NCI-H82 (cell line): ENCODE measurements around the gene ZNF41.
"Not testable (repeated sequence)": the region's sequence is repeated elsewhere in the genome, so short reads cannot be mapped to it uniquely, and the experiment has no call there.

Source experiments
- DNase-seq: peaks from one replicate; lab custom pipeline; 2025; lab: John Stamatoyannopoulos, UW

The ZNF41 gene

GRCh38 chrX:47482512-47483305 is at the start of gene ZNF41:
ZNF41 (minus strand) TSS chrX:47483222; CDS start chrX:47467481, 15,741 bp downstream.
- peak; percentile 95 for DNase-seq

- DNase-seq: no peak
These were observed 47.0 kb upstream of the ZNF41 start for GRCh38 chrX:47530049-47530448.

- no peak for DNase-seq
These were observed 46.5 kb upstream of the ZNF41 start for GRCh38 chrX:47529548-47529947.

- DNase-seq: no peak
These were observed 40.7 kb upstream of the ZNF41 start for GRCh38 chrX:47523713-47524166.

GRCh38 chrX:47523297-47523696 is 40.3 kb upstream of the ZNF41 start:
- peak; percentile 87 for DNase-seq

- DNase-seq: no peak
These were observed 35.1 kb upstream of the ZNF41 start for GRCh38 chrX:47518144-47518543.

GRCh38 chrX:47515941-47516665 is 33.1 kb upstream of the ZNF41 start:
- DNase-seq: no peak

- no peak for DNase-seq
These were observed 31.7 kb upstream of the ZNF41 start for GRCh38 chrX:47514533-47515235.

- DNase-seq: peak; percentile 9
These were observed 30.3 kb upstream of the ZNF41 start for GRCh38 chrX:47513034-47513965.

GRCh38 chrX:47512383-47512782 is 29.4 kb upstream of the ZNF41 start:
- not testable (repeated sequence) for DNase-seq

GRCh38 chrX:47507153-47507867 is 24.3 kb upstream of the ZNF41 start:
- no peak for DNase-seq

- DNase-seq: no peak
These were observed 20.1 kb upstream of the ZNF41 start for GRCh38 chrX:47503151-47503550.

- no peak for DNase-seq
These were observed 19.5 kb upstream of the ZNF41 start for GRCh38 chrX:47502316-47503125.

GRCh38 chrX:47501226-47502074 is 18.4 kb upstream of the ZNF41 start:
- DNase-seq: peak; percentile 53

GRCh38 chrX:47500554-47500953 is 17.5 kb upstream of the ZNF41 start:
- peak; percentile 6 for DNase-seq

- DNase-seq: peak; percentile 83
These were observed 16.3 kb upstream of the ZNF41 start for GRCh38 chrX:47499293-47499692.

GRCh38 chrX:47498411-47498810 is 15.4 kb upstream of the ZNF41 start:
- no peak for DNase-seq

GRCh38 chrX:47497271-47497888 is 14.4 kb upstream of the ZNF41 start:
- peak; percentile 45 for DNase-seq
